AG04450 (cell line): ENCODE data around the gene IDH3A. TPM values are rescaled to one million over a fixed set of nuclear protein-coding genes. Genes with fewer than 3 reads are reported as not detected.

Source experiments
- CTCF ChIA-PET: fragments of 300-600, 350-600 bp; formaldehyde crosslinking; extraction: SDS; loops from one replicate; lab custom pipeline; 2022; ENCODE audit warnings: antibody characterized with exemption, inconsistent platforms; lab: Charles Lee
- POLR2A ChIA-PET: fragments of 350-600 bp; formaldehyde crosslinking; extraction: SDS; loops from one replicate; lab custom pipeline; 2021; ENCODE audit warnings: antibody characterized with exemption, inconsistent platforms; lab: Yijun Ruan, JAX
- DNase-seq: peaks from one replicate; pipeline ENCODE4 v3.0.0-alpha.2; 2011; ENCODE audit warnings: low read depth, low spot score
- H3K27ac ChIP-seq: one replicate; pipeline ENCODE4 v1.5.1; 2012; ENCODE audit warnings: low read depth, low read length, control low read depth
- H3K27me3 ChIP-seq: one replicate; pipeline ENCODE4 v1.6.0; 2012; ENCODE audit warnings: low read length; ENCODE audit not compliant: control insufficient read depth, insufficient read depth
- H3K4me3 ChIP-seq: 2 replicates; pipeline ENCODE4 v1.5.1; 2011; ENCODE audit warnings: mild to moderate bottlenecking, low read depth, low read length, control low read depth
- H3K9me3 ChIP-seq: 2 replicates; pipeline ENCODE4 v1.5.1; 2012; ENCODE audit warnings: low read length; ENCODE audit not compliant: control insufficient read depth, insufficient read depth
- polyA plus RNA-seq: library from polyadenylated mRNA; depleted of rRNA; stranded (reverse); fragments of >200 nt; gene quantifications from 2 replicates; pipeline ENCODE4 v1.2.3, GENCODE V29; 2011
- TF ChIP-seq, protein P1 (sequence below): IDR thresholded peaks from 2 replicates; pipeline ENCODE4 v1.5.1; 2011; ENCODE audit warnings: low read depth, low read length, control low read depth, inconsistent platforms

The IDH3A gene
- polyA plus RNA-seq, 1 experiment: 69.1 TPM

DNA sequence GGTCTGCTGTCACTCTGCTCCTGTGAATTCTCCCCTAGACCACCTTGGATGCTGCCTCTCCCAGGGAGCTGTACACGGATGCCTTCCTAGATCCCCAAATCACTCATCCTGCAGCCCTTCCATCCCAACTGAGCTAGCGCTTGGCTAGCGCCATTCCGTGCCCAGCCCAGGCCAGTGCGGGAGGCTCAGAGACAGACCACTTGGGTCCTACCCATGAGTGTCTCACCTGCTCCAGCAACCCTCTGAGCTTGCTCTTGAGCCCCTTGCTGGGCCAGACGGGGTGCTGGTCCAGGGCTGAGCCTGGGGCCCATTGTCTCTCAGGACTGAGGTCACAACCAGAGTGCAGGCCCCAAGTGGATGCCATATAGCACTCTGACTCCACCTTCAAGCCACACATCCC lies 39.1 kb upstream of the IDH3A start:
- no peak overlapping the region for H3K4me3 ChIP-seq
- no peak overlapping the region for H3K27ac ChIP-seq
- CTCF ChIA-PET: interaction anchor here (1.2 to 10.9 kb wide), 6 partner anchors 12 to 313 kb away, joined by 5 to 327 read pairs (median 92); no protein-coding TSS in a partner anchor
- POLR2A ChIA-PET: interaction anchor here (0.6 kb wide), 1 partner anchor 38 kb away, joined by 8 read pairs; no protein-coding TSS in a partner anchor
- H3K9me3 ChIP-seq: no peaks in the 10 kb centered on the region
- no peak for DNase-seq
- no peaks in the 10 kb centered on the region for H3K27me3 ChIP-seq
- TF ChIP-seq, protein P1, sequence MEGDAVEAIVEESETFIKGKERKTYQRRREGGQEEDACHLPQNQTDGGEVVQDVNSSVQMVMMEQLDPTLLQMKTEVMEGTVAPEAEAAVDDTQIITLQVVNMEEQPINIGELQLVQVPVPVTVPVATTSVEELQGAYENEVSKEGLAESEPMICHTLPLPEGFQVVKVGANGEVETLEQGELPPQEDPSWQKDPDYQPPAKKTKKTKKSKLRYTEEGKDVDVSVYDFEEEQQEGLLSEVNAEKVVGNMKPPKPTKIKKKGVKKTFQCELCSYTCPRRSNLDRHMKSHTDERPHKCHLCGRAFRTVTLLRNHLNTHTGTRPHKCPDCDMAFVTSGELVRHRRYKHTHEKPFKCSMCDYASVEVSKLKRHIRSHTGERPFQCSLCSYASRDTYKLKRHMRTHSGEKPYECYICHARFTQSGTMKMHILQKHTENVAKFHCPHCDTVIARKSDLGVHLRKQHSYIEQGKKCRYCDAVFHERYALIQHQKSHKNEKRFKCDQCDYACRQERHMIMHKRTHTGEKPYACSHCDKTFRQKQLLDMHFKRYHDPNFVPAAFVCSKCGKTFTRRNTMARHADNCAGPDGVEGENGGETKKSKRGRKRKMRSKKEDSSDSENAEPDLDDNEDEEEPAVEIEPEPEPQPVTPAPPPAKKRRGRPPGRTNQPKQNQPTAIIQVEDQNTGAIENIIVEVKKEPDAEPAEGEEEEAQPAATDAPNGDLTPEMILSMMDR: no peak

- CTCF ChIA-PET: interaction anchor here (1.2 to 10.9 kb wide), 6 partner anchors 85 to 312 kb away, joined by 3 to 327 read pairs (median 84); no protein-coding TSS in a partner anchor
- TF ChIP-seq, protein P1: no peak
These were observed 38.2 kb upstream of the IDH3A start for GRCh38 chr15:78110916-78111475.

GRCh38 chr15:78111788-78112187 lies 37.4 kb upstream of the IDH3A start:
- Histone ChIP-seq H3K4me3 (no peak overlapping the region), H3K9me3 (no peaks in the 10 kb centered on the region), H3K27ac (no peak overlapping the region), H3K27me3 (no peaks in the 10 kb centered on the region)
- CTCF ChIA-PET: interaction anchor here (1.0 to 10.9 kb wide), 9 partner anchors 14 to 171 kb away, joined by 3 to 327 read pairs (median 12); partner anchors contain the start of gene CIB2
- TF ChIP-seq, protein P1: no peak
- POLR2A ChIA-PET: no interaction called here
- no peak for DNase-seq

More at GRCh38 chr15:78110916-78111475, 38.2 kb upstream of the IDH3A start:
- Histone ChIP-seq H3K4me3 (no peak overlapping the region), H3K27ac (no peak overlapping the region), H3K27me3 (no peaks in the 10 kb centered on the region), H3K9me3 (no peaks in the 10 kb centered on the region)
- POLR2A ChIA-PET: no interaction called here
- DNase-seq: no peak

- CTCF ChIA-PET: interaction anchor here (0.7 to 10.9 kb wide), 16 partner anchors 12 to 182 kb away, joined by 3 to 327 read pairs (median 4); partner anchors contain the start of gene CIB2
These were observed 36.6 kb upstream of the IDH3A start for GRCh38 chr15:78112551-78112950.

More at GRCh38 chr15:78112551-78112950, 36.6 kb upstream of the IDH3A start:
- POLR2A ChIA-PET: interaction anchor here (0.7 kb wide), 1 partner anchor 16 kb away, joined by 3 read pairs; no protein-coding TSS in a partner anchor
- TF ChIP-seq, protein P1: no peak
- no peak overlapping the region for H3K4me3 ChIP-seq
- H3K27ac ChIP-seq: no peak overlapping the region
- H3K9me3 ChIP-seq: no peaks in the 10 kb centered on the region
- DNase-seq: no peak
- H3K27me3 ChIP-seq: peaks cover 4% of the 10 kb centered on the region
